Hematopoietic multipotent progenitor cell treated with erythropoietin and hydrocortisone succinate and interleukin-3 and kit ligand, for 6 days (in vitro differentiated cells): ENCODE measurements around the gene ALOX15.
A peak's percentile ranks its signal among the peaks of the same experiment; 100 is the strongest.
"Not testable (repeated sequence)": the region's sequence is repeated elsewhere in the genome, so short reads cannot be mapped to it uniquely, and the experiment has no call there.

ENCODE experiments used
- DNase-seq: peaks from one replicate; pipeline ENCODE4 v3.0.0-alpha.2; 2015

ALOX15 gene

DNA sequence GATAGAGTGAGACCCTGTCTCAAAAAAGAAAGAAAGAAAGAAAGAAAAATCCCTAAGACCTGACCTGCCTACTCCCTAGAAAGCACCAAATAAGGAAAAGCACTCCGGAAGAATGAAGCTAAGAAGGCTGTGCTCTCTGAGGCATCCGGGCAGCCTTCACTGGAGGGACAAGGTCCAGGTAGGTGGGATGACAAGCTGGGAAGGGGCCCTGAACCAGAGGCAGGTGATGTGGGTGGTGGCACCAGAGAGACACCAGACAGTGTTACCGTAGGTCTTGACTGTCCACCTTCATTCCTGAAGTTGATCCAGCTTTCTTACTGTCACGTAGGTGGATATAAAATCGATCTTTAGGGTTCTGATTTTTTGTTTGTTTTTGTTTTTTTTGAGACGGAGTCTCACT is 30.8 kb downstream of the ALOX15 start:
- no peak for DNase-seq

DNA sequence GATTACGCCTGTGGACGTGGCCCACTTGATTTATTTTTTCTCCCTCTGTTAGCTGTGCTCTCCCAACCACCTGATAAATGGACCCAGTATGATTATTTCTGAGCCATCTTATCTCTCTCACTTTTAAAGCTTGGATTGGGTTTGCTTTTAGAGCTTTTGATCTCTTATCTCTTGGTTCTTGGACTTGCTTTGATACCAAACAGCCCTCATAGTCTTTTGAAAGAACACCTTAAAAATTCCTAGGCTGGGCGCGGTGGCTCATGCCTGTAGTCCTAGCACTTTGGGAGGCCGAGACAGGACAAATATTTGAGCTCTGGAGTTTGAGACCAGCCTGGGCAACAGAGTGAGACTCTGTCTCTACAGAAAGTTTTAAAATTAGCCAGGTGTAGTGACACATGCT is 31.3 kb downstream of the ALOX15 start:
- no peak for DNase-seq

DNA sequence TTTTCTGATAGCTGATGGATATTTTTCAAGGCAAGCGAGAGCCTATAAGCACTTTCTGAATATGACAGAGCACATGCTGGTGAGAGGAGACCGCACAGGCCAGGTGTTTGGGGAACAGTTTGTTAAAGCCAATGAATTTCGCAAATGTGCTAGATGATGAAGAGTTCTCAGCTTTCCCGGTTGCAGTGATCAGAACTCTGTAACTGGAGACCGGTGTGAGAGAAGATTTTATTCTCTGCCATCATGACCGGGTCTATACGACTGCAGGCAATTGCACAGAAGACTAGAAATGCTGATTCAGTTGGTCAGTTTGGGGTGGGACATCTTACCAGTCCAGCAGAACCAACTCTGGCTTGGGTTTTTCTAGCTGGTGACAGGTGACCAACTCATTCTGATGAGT is 31.7 kb downstream of the ALOX15 start:
- DNase-seq = no peak

DNA sequence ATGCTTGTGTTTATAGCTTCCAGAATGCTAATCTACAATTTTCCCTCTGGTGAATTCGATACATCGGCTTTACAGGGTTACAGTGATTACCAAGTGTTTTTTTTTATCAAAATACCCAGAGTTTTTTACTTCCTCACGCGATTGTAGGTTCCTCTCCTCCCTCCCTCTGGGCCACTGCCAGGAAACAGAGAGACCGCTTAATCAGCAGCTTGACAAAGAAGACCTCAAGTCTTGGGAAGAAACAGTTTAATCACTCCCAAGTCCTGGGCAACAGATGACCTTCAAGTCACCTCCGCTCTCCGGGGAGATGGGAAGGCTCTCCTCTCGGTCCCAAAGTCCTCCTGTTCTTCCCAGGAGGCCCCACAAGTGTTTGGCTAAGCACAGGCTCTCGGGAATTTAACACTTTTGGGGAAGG is 33.7 kb downstream of the ALOX15 start:
- peak; percentile 94 for DNase-seq

DNA sequence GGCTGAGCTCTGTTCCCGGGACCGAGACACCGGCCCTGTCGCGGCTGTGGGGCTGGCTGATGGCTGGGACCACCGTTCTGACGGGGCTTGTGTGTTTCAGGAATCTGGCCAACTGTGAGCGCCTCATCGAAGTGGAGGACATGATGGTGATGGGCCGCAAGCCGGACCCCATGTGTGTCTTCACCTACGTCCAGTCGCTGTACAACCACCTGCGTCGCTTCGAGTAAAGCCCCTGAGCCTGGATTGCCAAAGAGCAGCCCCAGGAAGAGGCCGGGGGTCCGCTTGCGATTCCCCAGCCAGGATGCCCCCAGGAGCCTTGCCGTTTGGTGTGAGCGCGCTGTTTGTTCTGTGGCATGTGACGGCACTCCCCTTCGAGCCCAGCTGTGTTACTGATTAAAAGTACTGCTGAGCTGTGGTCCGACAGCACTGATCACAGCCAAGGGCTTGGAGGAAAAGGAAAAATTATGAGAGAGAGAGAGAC is 34.2 kb downstream of the ALOX15 start:
- no peak for DNase-seq

DNA sequence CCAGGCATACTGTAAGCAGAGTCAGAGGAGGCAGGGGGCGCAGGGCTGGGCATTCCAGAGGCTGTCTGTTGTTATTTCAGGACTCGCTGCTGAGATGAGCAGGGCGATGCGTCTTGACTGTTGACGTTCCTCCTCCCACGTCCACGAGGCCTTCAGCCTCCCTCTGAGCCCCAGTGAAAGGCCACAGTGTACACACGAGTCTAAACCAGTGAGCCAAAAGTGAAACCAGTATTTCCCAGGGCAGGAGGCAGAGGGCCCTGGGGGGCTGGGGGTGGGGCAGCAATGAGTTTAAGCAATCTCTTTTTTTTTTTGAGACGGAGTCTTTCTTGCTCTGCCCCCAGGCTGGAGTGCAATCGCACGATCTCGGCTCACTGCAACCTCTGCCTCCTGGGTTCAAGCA is 35.7 kb downstream of the ALOX15 start:
- no peak for DNase-seq

DNA sequence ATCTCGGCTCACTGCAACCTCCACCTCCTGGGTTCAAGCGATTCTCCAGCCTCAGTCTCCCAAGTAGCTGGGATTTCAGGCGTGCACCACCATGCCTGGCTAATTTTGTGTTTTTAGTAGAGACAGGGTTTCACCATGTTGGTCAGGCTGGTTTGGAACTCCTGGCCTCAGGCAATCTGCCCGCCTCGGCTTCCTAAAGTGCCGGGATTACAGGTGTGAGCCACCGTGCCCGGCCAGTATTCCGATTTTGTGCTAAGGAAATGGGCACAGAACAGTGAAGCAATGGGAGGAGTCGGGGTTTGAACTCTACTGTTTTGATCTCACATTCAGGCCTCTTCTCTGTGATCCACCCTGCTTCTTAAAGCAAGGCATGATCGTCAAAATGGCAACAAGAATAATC is 36.7 kb downstream of the ALOX15 start:
- not testable (repeated sequence) for DNase-seq

GRCh38 chr17:4604111-4604644 is 37.3 kb downstream of the ALOX15 start:
- DNase-seq = no peak

DNA sequence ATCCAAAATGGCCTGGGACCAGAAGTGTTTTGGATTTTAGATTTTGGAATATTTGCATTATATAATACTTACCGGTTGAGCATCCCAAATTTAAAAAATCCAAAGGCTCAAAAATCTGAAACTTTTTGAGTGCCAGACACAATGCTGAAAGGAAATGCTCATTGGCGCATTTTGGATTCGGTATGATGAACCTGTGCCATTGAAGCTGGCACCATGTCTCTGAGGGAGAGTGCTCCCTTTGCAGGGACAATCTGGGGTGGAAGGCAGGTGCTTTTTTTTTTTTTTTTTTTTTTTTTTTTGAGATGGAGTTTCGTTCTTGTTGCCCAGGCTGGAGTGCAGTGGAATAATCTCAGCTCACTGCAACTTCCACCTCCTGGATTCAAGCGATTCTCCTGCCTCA is 39.4 kb downstream of the ALOX15 start:
- no peak for DNase-seq

DNA sequence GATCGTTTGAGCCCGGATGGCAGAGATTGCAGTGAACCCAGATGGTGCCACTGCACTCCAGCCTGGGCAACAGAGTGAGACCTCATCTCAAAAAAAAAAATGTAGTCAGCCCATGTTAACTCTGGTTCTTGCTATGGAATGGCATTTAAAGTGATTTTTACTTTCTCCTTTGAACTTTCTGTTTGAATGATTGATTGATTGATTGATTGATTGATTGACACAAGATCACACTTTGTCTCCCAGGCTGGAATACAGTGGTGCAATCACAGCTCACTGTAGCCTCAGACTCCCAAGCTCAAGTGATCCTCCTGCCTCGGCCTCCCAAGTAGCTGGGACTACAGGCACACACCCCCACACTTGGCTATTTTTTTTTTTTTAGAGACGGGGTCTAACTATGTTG is 40.2 kb downstream of the ALOX15 start:
- no peak for DNase-seq

DNA sequence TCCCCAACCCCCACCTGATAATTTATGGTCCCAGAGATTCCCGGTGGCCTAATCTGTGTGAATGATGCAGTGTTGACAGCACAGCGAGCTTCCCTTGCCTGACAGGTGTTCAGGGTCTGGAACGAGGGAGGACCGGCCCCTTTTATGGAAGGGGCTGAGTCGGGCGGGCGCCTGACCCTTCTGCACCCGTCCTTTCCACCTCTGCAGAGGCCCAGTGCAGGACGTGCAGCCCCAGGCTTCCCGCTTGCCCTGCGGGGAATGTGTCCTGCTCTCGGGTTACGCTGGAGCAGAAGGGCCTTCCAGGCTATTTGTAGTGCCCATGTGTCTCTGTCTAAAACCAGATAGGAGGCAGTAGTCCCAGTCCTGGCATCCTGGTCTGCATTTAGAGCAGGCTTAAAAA is 40.9 kb downstream of the ALOX15 start:
- no peak for DNase-seq

DNA sequence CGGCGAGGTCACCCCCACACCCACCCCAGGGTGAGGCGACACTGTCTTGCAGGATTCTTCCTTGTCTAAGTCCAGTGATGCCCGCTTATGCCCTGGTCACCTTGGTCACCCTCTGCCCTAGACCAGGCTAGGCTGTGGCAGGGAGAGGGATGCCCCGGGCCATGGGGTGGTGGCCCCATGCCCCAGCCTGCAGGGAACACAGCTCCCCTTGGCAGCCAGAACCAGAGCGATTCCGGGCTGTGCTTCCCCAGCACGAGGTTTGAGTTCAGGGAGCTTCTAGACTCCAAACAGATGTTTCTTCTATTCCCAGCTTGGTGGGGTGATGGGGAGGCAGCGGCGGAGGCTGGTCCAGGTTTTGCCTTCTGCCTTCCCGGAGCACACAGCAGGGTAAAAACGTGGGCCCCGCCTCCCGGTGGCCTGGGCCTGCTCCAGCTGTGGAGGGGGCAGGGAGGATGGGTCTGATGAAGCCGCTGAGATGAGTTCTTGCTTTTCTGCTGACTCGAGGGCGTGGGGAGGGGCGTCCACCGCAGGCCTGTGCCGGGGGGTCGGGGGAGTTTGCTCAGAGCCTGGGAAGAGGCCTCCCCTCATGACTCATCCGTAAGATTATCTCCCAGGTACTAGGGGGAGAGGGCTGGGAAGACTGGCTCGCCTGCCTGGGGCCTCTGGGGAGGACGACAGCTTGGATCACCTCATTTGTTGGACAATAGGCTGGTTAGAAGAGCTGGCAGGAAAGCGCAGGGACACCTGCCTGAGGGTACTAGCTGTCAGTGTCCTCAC is 41.8 kb downstream of the ALOX15 start:
- no peak for DNase-seq

GRCh38 chr17:4598776-4599504 is 42.5 kb downstream of the ALOX15 start:
- no peak for DNase-seq

- no peak for DNase-seq
Measured at GRCh38 chr17:4597975-4598374, 43.5 kb downstream of the ALOX15 start.

DNA sequence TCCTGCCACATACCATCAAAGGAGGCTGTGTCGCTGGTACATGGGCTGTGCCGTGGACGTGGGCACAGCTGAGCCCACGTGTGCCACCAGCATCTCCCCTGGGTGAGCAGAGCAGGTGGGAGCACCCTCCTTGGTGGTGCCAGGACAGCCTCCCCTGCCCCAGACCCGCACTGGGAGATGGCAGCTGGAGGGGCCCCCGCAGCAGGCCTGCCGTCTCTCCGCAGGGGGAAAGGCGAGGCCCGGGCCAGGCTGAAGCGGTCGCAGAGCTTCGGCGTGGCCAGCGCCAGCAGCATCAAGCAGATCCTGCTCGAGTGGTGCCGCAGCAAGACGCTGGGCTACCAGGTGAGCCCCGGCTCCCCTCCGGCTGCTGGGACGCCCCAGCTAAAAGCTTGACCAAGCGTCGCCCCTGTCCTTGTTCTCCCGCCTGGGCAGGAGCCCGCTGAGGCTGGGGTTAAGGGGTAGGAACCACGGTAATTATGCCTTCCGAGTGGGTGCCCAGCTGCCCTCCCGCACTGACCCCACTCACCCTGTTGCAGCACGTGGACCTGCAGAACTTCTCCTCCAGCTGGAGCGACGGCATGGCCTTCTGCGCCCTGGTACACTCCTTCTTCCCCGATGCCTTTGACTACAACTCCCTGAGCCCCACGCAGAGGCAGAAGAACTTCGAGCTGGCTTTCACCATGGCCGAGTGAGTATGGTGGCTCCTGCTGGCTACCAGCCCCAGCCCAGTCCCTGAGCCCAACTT is 44.7 kb downstream of the ALOX15 start:
- DNase-seq = no peak

DNA sequence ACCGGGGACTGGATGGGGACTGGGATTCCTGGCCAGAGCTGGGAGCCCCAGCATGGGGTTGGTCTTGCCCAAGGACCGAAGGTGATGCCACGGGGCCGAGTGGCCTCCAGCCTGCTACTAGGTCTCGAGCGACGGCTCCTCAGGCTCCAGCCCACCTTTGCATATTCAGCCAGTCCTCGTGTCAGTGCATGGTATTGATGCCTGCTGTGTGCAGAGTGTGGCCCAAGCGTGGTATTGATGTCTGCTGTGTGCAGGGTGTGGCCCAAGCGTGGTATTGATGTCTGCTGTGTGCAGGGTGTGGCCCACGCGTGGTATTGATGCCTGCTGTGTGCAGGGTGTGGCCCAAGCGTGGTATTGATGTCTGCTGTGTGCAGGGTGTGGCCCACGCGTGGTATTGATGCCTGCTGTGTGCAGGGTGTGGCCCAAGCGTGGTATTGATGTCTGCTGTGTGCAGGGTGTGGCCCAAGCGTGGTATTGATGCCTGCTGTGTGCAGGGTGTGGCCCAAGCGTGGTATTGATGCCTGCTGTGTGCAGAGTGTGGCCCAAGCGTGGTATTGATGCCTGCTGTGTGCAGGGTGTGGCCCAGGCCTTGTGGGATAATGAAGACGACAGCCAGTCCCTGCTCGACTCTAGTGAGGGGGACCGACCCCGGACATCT is 45.7 kb downstream of the ALOX15 start:
- not testable (repeated sequence) for DNase-seq

DNA sequence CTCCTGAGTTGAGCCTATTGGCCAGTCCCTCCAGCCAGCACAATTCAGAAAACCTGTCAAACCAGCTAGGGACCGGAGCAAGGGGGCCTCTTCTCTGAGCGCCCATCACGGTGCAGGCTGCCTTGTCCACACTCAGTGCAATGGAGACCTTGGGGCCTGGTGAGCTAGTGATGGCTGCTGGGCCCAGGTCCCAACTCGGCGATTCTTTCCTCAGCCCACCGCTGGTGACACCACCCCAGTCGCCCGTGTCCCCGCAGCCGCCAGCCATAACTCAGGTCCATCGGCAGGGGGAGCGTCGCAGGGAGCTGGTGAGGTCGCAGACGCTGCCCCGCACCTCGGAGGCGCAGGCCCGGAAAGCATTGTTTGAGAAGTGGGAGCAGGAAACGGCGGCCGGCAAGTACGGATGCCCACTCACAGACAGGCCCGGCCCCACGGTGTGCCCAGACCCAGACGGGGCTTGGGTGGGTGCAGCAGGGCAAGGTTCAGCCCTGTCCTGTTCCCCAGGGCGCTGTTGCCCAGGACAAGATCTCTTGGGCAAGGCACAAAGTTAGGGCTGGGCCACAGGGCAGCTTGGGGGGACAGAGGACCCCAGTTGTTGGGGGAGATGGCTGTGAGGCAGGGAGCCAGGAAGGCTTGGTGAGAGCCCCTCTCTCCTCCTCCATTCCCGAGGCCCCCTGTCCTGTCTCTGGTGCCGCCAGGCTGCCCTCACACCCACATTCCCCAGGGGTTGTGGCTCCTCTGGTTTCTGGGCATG is 46.4 kb downstream of the ALOX15 start:
- peak; percentile 86 for DNase-seq

DNA sequence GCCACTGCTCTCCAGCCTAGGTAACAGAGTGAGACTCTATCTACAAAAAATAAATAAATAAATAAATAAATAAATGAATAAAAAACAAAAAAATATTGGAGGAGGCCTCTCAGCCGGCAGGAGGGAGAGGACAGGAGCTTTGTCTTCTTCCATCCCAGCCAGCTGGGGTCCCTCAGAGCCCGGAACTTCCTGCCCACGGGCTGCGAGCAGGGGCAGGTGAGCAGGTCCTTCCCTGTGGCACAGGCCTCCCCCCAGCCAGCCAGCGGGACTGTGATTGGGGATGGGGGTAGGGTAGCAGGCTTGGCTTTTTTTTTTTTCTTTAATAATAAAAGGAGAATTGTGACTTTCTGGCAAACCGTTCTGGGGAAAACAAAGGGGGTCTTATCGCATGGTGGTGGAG is 47.1 kb downstream of the ALOX15 start:
- no peak for DNase-seq

- no peak for DNase-seq
Measured at GRCh38 chr17:4593021-4593421, 48.5 kb downstream of the ALOX15 start.

- no peak for DNase-seq
Measured at GRCh38 chr17:4592240-4593005, 49.1 kb downstream of the ALOX15 start.

GRCh38 chr17:4591529-4591928 is 49.9 kb downstream of the ALOX15 start:
- DNase-seq = no peak
